Muscle layer of colon (tissue), 2 donors: ENCODE results near the gene CACNA1C.

Experiments used
- H3K27ac ChIP-seq: one replicate; pipeline ENCODE4 v1.7.0; 2013; ENCODE audit warnings: low read depth, mild to moderate bottlenecking, low read length, moderate library complexity
- H3K27me3 ChIP-seq, 2 donors: one replicate each; pipeline ENCODE4 v1.7.0; 2013; ENCODE audit warnings: low read length in 2 of 2, mild to moderate bottlenecking in 2 of 2; ENCODE audit not compliant: insufficient read depth in 2 of 2, control insufficient read depth in 1 of 2
- H3K36me3 ChIP-seq: one replicate; pipeline ENCODE4 v1.7.0; 2013; ENCODE audit warnings: mild to moderate bottlenecking, low read length; ENCODE audit not compliant: insufficient read depth
- H3K4me1 ChIP-seq: one replicate; pipeline ENCODE4 v1.7.0; 2013; ENCODE audit warnings: mild to moderate bottlenecking, low read length; ENCODE audit not compliant: insufficient read depth
- H3K4me3 ChIP-seq, 2 donors: one replicate each; pipeline ENCODE4 v1.7.0; 2013; ENCODE audit warnings: low read length in 2 of 2, low read depth in 1 of 2, mild to moderate bottlenecking in 1 of 2, moderate library complexity in 1 of 2
- H3K9ac ChIP-seq: one replicate; pipeline ENCODE4 v1.7.0; 2013; ENCODE audit warnings: low read length
- H3K9me3 ChIP-seq: one replicate; pipeline ENCODE4 v1.7.0; 2013; ENCODE audit warnings: mild to moderate bottlenecking, low read length
- donor health status: abdominal sarcoma.
- donor health status: Adenocarcinoma of cecum.

Gene CACNA1C

DNA sequence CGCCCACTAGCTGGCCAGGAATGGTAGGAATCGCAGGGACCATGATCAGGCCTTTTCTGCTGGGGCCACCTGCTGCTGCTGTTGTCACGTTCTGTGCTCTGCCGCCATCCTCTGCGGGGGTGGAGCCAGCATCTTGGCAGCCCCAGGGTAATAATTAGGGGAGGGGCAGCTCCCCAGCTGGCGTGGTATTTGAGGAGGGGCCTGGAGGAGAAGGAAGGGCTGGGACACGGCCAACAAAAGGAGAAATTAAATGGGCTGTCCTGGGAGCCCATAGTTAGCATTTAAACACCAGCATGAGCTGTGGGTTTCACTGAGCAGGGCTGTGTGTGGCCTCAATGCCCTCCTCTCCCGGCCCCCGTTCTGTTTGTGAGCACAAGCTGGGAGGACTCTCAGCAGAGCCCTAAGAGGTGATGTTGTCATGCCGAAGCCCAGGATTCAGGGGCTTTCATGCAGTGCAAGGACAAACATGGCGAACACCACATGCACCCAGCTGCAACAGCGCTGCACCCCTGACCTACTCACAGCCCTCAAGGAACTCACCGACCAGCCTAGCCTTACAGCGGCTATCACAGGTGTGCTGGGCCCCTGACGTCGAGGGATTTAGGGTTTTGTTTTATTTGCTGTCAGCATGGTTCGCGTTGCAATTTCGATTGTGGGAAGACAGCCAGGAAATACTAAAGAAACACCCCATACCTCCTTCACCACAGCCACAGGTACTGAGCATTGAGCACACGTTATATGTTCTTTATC lies 324.3 kb downstream of the CACNA1C start:
- H3K9me3 ChIP-seq: no peaks in the 10 kb centered on the region
- H3K4me1 ChIP-seq: peaks cover 84% of the 10 kb centered on the region
- no peaks in the 10 kb centered on the region for H3K27me3 ChIP-seq
- peak overlapping the region; percentile 24 for H3K27ac ChIP-seq
- no peaks in the 10 kb centered on the region for H3K36me3 ChIP-seq
- no peak overlapping the region for H3K9ac ChIP-seq
- no peak overlapping the region for H3K4me3 ChIP-seq

DNA sequence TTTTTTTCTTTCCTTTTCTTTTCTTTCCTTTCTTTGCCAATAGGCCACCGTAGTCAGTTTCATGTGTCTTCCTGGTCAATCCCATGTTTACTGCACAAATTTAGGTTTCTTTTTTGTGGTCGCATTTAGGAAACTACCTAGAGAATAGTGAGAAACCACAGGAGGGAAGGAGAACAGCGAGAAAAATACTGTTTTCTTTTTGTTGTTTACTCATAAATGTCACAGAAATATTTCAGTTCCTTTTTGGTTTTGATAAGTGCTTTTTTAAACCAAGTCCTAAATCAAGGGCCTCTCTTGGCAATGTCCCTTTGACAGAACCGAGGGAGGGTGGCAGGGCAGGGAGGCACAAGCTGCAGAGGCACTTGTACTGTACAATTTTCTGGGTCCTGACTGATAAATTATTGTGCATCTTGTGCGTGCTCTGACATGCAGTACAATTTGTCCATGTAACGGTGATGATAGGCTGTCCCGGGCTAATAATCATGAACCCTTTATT lies 326.1 kb downstream of the CACNA1C start:
- Histone ChIP-seq H3K4me1 (peaks cover 87% of the 10 kb centered on the region), H3K4me3 (no peak overlapping the region), H3K27me3 (no peaks in the 10 kb centered on the region), H3K36me3 (no peaks in the 10 kb centered on the region), H3K9ac (no peak overlapping the region), H3K27ac (peak overlapping the region; percentile 47), H3K9me3 (no peaks in the 10 kb centered on the region)

DNA sequence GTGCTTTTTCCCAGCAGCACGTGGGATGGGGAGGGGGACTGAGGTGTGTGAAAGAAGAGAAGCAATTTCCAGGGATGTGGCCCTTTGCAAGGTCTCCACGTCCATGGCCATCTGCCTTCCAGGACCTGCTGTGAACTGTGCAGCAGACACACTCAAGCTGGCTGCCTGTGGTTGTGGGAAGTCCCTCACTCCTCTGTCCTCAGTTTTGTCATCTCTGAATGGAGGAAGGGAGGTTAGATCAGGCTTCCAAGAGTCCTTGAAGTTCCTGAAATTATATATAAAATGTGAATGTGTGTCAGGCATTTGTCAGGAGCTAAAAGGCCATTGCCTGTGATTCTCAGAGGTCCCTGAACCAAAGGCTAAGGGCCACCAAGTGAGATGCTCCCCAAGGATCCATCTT lies 328.2 kb downstream of the CACNA1C start:
- H3K9ac ChIP-seq: no peak overlapping the region
- H3K9me3 ChIP-seq: no peaks in the 10 kb centered on the region
- H3K27me3 ChIP-seq: no peaks in the 10 kb centered on the region
- H3K4me3 ChIP-seq: no peak overlapping the region
- H3K36me3 ChIP-seq: no peaks in the 10 kb centered on the region
- H3K4me1 ChIP-seq: peaks cover 86% of the 10 kb centered on the region
- H3K27ac ChIP-seq: peak overlapping the region; percentile 65

DNA sequence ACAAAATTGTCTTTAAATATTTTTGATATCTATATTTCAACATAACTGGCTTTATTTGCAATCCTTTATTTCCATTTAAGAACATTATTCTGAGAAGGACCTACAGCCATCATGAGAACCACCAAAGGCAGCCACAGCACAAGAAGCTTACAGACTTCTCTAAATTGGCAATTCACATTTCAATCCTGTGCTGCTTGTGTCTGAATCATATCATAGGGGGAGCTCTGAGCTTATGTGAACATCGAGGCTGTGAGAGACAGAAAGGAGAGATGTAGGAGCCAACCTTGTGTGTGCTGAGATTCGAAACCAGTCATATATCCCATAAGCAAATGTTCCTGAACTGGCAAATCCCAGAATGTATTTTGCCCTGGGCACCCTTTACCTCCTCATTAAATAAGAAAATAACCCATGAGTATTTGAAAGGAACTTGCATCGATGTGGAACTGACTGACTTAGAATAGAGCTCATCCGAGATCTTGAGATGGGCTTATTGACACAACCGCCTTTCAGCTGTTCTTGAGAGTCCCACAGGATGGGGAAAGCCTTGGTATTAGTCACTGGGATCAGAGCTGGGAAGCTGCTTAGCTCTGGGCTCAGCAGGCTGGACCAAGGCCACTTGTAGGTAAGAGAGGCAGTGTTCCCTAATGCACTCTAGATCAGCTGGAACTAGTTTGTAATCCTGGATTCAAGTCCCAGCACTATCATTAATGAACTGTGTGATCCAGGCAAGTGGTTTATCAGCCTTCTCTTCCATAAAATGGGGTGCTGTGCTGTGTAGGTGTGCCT lies 329.8 kb downstream of the CACNA1C start:
- no peak overlapping the region for H3K9ac ChIP-seq
- H3K27ac ChIP-seq: peak overlapping the region; percentile 12
- H3K36me3 ChIP-seq: no peaks in the 10 kb centered on the region

DNA sequence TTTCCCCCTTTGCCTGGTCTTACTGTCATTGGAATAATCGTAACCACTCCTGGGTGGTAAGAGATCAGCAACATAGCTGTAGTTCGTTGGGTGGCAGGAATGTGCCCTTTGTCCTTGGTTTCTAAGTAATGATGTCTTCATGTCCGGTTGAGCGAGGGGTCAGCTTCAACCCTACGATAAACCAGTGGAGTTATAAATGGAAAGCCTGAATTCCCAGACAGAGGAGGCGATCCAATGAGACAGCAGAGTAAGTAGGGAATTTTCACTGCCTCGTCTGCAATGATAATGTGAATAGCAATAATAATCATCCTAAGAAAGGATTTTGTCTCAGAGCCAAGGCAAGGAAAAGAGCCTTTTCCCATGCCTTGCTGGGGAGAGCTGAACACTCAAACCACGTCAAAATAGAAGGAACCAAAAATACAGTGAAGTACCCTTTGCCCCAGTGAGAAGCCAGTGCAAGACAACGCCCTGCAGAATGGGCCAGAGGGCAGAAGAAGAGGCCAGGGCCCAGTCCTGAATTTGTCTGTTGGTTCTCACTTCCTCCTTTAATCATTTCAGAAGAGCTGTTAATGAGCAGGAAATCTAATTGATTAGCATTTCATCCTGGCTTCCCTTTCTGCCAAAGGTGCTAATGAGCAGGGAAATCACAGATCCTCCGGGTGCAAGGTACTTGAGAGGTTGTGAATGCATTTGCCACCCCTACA lies 330.7 kb downstream of the CACNA1C start:
- Histone ChIP-seq H3K36me3 (no peaks in the 10 kb centered on the region), H3K4me3 (no peak overlapping the region), H3K9me3 (no peaks in the 10 kb centered on the region), H3K27me3 (no peaks in the 10 kb centered on the region), H3K27ac (peak overlapping the region; percentile 71), H3K4me1 (peaks cover 84% of the 10 kb centered on the region), H3K9ac (no peak overlapping the region)

More for the DNA sequence above, 329.8 kb downstream of the CACNA1C start:
- peaks cover 87% of the 10 kb centered on the region for H3K4me1 ChIP-seq
- H3K9me3 ChIP-seq: no peaks in the 10 kb centered on the region
- no peak overlapping the region for H3K4me3 ChIP-seq
- H3K27me3 ChIP-seq: no peaks in the 10 kb centered on the region

DNA sequence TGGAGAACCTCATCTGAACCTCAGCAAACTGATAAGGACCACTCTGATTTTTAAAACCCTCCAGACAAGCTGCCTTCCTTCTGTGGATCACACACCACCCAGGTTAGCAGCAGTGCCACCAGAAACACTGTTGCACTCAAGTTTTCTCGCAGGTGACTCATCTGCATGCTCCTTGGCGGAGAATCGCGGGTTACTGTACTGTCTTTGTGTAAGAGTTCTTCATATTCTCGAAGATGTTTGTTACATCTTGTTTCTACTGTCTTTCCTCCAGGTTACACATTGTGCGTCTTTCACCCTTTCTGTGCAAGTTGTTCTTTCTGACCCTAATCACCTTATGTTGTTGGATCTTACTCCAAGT lies 331.2 kb downstream of the CACNA1C start:
- no peaks in the 10 kb centered on the region for H3K9me3 ChIP-seq
- peak overlapping the region in 1 of 2 donors; percentile 47 for H3K4me3 ChIP-seq
- peaks cover 84% of the 10 kb centered on the region for H3K4me1 ChIP-seq

DNA sequence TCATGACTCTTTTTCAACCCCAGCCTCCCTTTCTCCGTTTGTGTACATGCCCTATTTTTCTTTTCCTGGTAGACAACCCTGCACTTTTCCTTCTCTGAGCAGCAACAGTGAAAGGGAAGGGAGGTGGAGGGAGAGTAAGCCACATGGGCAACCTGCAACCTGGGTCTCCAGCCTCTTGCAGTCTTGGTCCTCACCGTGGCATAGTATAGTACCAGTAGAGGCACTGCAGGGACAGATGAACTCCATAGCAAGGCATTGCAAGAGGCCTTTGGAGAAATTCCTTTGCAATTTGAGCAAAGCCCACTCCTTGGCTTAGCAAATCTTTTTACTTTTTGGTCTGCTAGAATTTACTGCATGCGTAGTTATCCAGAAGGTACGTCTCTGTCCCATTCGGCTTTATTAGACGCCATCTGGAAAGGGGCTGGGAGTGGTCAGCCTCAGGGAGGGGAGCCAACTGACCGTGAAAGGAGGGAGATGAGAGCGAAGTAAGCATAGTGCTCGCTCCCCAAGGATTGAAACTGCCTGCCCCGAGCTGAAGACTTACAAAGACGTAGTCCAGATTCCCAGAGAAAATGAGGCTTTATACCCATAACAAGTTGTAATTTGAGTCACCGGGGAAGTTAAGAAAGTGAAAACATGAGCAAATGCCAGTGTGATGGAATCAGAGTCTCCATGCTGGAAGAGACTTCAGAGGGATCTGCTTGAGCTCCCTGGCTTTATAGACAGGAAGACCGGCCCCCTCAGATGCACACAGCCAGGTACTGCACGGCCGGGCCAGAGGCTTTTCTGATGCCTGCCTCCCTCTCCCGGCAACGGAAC lies 332.0 kb downstream of the CACNA1C start:
- H3K27me3 ChIP-seq: no peaks in the 10 kb centered on the region
- peaks cover 86% of the 10 kb centered on the region for H3K4me1 ChIP-seq
- H3K9me3 ChIP-seq: no peaks in the 10 kb centered on the region
- H3K27ac ChIP-seq: peak overlapping the region; percentile 71
- no peaks in the 10 kb centered on the region for H3K36me3 ChIP-seq
- peak overlapping the region in 1 of 2 donors; percentile 47 for H3K4me3 ChIP-seq
- peak overlapping the region; percentile 29 for H3K9ac ChIP-seq

More for the DNA sequence above, 331.2 kb downstream of the CACNA1C start:
- Histone ChIP-seq H3K27me3 (no peaks in the 10 kb centered on the region), H3K36me3 (no peaks in the 10 kb centered on the region), H3K9ac (no peak overlapping the region), H3K27ac (peak overlapping the region; percentile 71)

DNA sequence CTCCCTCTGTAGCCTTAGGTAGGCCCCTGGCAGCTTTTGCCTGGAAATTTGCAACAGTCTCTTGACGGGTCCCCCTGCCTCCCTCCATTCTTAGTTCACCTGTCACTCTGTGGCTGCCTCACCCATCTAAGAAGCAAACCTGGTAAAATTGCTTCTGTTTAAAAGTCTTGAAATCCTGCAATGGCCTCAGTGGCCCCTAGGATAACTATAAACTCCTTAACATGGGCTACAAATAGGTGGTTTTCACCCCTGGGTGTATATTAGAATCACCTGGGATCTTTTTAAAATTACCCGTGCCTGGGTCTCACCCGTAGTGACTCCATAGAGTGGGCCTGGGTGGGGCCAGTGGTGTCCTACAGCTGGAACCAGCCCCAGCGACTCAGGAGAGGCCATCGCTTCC lies 332.7 kb downstream of the CACNA1C start:
- no peaks in the 10 kb centered on the region for H3K27me3 ChIP-seq
- H3K36me3 ChIP-seq: no peaks in the 10 kb centered on the region
- H3K4me3 ChIP-seq: peak overlapping the region in 1 of 2 donors; percentile 47
- peak overlapping the region; percentile 71 for H3K27ac ChIP-seq
- peaks cover 88% of the 10 kb centered on the region for H3K4me1 ChIP-seq
- H3K9me3 ChIP-seq: no peaks in the 10 kb centered on the region
- H3K9ac ChIP-seq: peak overlapping the region; percentile 29

DNA sequence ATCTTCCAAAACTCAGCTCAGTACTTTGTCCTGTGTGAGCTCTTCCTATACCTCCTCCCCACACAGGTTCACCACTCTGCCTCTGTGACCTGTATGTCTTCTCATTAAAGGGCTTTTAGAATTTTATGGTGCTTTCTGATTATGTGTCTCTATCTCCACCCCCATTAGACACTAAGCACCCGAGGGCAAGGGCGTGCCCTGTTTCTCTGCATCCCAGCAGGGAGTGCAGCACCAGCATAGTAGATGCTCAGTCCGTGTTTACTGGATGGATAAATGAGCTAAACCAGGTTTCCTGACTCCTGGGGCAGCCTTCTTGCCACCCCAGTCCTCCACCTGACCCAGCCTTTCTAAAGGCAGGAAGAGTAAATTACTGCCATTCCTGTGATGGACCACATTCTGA lies 333.8 kb downstream of the CACNA1C start:
- no peak overlapping the region for H3K4me3 ChIP-seq
- no peaks in the 10 kb centered on the region for H3K9me3 ChIP-seq
- peak overlapping the region; percentile 48 for H3K27ac ChIP-seq
- peaks cover 89% of the 10 kb centered on the region for H3K4me1 ChIP-seq
- no peak overlapping the region for H3K9ac ChIP-seq
- H3K27me3 ChIP-seq: no peaks in the 10 kb centered on the region
- no peaks in the 10 kb centered on the region for H3K36me3 ChIP-seq

DNA sequence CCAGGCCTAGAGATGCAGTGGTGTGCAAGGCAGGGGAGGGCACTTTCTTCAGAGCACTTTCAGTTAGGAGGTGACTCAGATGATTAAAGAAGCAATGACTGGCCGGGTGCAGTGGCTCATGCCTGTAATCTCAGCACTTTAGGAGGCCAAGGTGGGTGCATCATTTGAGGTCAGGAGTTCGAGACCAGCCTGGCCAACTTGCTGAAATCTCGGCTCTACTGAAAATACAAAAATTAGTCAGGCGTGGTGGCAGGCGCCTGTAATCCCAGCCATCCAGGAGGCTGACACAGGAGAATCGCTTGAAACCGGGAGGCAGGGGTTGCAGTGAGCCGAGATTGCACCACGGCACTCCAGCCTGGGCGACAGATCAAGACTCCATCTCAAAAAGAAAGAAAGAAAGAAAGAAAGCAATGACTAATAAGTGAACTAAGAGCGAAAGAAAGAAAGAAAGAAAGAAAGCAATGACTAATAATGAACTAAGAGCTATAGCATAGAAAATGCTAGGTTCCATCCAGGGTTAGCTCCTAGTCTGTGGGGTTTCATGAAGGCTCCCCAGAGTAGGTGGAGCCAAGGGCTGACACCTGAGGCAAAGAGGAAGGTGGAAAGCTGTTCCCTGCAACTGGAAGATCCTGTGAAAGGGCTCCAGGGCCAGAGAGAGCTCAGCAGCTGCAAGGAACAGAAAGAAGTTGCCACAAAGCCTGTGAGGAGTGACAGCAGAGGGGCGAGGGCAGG lies 334.5 kb downstream of the CACNA1C start:
- H3K4me1 ChIP-seq: peaks cover 95% of the 10 kb centered on the region
- H3K9me3 ChIP-seq: no peaks in the 10 kb centered on the region
- no peak overlapping the region for H3K4me3 ChIP-seq
- H3K27ac ChIP-seq: peak overlapping the region; percentile 48
- no peaks in the 10 kb centered on the region for H3K27me3 ChIP-seq
- H3K36me3 ChIP-seq: no peaks in the 10 kb centered on the region
- no peak overlapping the region for H3K9ac ChIP-seq
